ENCODE results near the gene RNF224.
A peak's percentile ranks its signal among the peaks of the same experiment; 100 is the strongest.

The RNF224 gene

DNA sequence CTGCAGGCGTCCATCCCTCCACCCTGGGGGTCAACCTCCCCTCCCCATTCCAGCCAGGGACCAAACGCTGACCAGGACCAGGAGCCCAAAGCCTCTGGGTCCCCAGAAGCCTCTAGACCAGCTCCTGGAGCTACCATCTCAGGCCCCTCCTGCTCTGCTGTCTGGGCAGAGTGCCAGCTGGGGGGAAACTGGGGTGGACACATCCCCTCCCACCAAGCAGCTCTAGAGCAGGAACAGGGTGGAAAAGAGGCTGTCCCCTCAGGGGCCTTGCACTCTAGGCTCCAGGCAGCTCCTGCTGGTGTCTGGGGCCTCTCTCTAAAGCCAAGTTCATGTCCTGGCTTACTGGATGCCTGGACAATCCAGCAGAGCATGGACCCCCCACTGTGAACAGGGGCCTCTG, 34.4 kb upstream of the RNF224 start:
- no peak for DNase-seq

DNA sequence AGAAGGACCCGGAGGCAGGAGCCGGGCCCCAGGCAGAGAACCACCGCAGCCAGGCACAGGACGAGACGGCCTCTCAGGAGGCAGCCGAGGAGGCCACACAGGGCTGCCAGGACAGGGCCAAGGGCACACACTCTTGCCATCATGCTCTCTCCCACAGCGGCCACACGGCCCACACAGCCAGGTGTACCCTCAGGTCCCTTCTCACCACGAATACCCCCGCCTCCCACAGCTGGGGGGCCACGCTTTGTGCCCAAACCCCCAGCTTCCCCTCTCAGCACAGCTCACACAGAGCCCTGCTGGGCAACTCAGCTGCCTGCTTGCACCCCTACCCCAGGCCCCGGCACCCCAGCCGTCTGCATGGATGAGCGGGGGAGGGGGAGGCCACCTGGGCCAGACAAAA, 33.5 kb upstream of the RNF224 start:
- DNase-seq, result no peak

- peak; percentile 23 for DNase-seq
Observed at GRCh38 chr9:137194388-137194787, 32.9 kb upstream of the RNF224 start.

DNA sequence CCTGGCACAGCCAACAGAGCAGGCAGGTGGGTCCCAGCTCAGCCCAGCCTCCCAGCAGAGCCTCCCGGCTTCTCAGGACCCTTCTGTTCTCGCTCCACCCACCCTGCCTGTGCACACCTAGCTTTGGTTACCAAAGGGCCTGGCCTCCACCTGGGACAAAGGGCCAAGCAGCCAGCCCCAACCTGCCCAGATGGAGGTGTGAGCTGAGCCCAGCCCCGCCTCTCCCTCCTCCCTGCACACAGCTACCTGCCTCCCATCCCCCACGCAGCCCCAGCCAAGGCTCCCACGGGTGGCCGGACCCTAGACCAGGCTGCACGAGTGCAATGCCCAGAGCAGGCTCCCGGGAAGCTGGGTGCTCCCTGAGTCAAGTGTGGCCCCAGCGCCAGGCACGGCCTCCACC, 32.4 kb upstream of the RNF224 start:
- peak; percentile 89 for DNase-seq

DNA sequence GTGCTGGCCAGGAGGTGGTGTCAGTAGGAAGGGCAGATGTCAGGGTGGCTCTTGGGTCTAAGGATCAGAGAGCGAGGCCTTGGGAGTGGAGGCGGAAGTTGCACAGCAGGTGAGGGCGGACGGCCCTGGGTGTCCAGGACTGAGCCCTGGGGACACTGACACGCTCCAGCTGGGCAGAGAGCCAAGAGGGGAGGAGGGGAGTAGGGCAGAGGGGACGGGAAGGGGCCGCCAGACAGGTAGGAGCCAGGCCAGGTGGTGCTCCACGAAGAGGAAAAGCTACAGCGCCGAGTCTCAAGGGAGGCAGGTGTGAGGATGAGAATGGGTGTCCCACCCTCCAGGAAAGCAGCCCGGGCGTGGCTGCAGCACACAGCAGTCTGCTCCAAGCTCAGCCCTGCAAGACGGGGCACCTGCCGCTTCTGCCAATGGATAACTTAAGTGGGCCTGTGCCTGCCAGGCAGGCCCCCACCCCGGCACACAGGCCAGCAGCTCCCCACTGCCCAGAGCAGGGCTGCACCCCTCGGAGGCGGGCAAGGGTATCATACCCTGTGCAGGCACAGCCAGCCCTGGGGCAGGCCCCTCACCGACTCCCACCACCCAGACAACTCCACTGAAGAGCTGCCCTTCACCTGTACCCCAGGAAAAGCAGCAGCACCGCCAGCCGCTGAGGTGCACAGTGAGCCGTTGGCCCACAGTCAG, 31.6 kb upstream of the RNF224 start:
- DNase-seq, result peak; percentile 90

DNA sequence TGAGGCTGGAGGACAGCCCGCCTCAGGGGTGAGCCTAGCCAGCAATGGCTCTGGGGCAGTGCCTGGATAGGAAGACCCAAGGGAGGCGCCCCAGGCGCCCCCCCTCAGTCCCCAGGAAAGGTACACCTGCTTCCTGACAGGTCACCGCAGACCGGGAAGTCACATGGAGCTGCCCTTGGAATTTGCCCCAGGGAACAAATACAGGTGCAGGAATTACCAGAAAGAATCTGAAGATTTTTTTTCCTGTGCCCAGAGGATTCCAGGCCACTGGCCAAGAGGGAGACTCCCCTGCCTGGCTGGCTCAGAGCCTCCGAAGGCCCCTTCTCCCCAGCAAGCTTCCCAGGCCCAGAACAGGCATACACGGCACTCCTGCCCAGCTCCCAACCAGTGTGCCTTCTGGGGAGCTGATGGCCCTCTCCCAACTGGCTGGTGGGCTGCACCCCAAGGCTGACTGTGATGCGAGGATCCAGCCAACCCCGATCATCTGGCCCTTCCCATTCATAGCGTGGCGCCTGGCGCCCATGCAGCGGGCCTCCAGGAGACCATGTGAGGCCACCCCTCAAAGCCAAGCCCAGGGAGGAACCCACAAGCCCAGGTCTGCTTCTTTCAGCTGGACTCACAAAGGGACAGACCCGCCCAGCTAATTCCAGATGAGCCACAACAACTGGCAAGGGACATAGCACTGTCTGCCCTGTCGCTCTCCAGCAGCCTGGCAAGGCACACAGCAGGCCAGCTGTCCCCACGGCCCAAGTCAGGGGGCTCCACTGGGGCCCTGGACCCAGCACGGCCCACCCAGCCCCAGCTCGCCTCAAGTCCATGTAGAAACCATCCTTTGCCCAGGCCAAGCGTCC, 29.0 kb upstream of the RNF224 start:
- no peak for DNase-seq

DNA sequence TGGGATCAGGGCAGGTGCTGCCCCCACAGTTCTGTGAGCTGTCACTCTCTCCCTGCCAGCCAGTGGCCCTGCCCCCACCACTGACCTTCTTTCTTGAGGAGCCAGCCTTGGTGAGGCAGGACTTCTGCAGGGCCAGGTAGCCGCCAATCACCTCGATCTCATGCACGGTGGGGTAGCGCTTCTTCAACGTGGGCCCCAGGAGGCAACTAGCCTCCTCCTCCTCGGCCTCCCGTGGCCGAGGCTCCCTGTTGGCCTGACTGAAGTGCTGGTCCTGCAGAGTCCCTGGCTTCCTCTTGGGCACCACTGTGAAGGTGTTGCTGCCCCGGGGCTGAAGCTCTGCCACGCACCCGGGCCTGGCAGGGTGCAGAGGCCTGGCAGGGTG, 28.4 kb upstream of the RNF224 start:
- DNase-seq, result no peak

GRCh38 chr9:137199411-137200121, 27.7 kb upstream of the RNF224 start:
- no peak for DNase-seq

- DNase-seq, result peak; percentile 98
Observed at GRCh38 chr9:137200311-137201204, 26.7 kb upstream of the RNF224 start, which contains the start of gene TPRN. Gene TPRN (minus strand): TSS chr9:137200741. CDS start chr9:137200711, 30 bp downstream.

DNA sequence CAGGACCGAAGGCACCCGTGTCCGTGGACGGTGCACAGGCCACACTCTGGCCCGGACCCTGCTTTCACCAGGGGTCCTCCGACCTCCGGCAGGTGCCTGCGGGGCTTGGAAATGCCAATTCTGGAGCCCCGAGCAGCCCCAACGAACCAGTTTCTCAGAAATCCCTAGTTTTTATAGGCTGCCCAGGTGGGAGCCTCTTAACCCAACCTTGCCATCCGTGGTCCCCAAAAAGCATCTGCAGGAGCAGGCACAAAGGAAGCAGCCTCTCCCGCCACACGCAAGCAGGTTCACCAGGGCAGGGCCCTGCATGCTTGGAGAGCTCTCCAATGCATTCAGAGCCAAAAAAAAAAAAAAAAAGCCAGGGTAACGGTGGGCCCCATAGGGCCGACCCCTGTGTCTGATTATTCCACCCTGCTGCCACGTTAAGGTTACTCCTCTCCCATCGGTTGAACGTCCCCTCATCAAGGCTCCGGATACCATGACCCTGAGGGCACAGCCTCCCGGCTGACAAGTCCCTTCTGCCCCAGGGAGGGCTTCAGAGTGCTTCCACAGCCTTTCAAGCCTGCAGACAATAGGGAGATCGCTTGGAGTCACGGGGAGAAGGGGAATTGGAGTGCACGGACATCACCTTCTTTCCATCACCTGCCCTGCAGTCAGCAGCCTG, 26.0 kb upstream of the RNF224 start:
- DNase-seq, result no peak

DNA sequence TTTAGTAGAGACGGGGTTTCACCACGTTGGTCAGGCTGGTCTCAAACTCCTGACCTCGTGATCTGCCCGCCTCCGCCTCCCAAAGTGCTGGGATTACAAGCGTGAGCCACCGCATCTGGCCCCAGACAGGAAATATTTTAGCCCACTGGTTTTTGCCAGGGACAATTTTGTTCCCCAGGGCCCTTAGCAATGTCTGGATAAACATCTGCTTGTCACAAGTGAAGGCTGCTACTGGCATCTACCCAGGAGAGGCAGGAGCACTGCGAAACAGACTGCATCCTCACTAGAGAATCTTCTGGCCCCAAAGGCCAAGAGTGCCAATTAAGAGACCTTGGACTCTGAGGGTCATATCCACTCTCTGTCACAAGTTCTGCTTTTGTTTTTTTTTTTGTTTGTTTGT, 24.3 kb upstream of the RNF224 start:
- DNase-seq, result no peak

- no peak for DNase-seq
Observed at GRCh38 chr9:137204731-137205125, 22.6 kb upstream of the RNF224 start.

DNA sequence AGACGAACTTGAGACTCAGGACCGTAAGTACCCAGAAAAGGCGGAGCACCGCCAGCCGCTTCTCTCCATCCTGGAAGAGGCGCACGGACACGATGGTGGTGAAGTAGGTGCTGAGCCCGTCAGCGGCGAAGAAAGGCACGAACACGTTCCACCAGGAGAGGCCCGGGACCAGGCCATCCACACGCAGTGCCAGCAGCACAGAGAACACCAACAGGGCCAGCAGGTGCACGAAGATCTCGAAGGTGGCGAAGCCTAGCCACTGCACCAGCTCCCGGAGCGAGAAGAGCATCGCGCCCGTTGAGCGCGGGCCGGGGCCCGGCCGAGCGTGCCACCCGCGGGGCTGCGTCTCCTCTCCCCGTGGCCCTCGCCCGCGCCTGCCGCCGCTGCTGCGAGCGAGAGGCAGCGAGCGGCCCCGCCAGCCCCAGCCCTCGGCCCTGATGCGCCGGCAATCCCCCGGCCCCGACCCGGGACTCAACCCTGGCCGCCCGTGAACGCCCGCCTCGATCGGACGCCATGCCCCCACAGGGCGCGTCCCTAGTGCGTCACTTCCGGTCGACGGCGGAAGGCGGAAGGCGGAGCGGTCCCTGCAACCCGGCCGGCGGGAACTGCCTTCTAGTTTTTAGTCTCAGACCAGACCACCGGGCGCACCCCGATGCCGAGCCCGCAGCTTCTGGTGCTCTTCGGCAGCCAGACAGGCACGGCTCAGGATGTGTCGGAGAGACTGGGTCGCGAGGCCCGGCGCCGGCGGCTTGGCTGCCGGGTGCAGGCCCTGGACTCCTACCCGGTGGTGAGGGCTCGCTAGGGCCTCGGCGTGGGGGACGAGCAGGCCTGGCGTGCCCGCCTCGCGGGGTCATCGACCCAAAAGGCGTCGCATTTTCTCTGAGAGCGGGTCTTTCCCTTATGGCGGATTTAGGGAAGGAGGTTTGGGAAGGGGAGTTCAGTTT, 21.9 kb upstream of the RNF224 start, which contains the start of the genes NDOR1 and TMEM203:
NDOR1 (plus strand) TSS at position 575 of the 944 bp plus-strand sequence; CDS start at position 653, 78 bp downstream.
TMEM203 (minus strand) TSS at position 523 of the 944 bp plus-strand sequence; CDS start at position 289, 234 bp downstream.
- DNase-seq, result peak; percentile 73

DNA sequence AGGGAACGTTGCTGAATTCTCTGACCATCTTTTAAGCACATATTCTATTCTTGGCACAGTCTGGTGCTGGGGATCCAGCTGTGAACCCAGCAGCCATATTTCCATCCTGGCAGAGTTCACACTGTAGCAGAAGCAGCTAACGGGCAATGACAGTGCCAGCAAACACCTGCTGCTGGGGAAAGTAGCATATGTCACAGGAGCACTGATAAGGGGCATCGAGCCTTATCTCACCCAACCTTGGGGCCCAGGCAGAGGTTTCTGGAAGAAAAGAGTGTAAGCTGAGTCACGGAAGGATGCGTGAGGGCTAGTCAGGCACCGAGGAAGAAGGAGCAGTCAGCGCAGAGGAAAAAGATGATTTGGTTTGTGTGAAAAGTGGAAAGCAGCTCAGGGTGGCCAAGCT, 20.7 kb upstream of the RNF224 start:
- no peak for DNase-seq

GRCh38 chr9:137211532-137211931, 15.8 kb upstream of the RNF224 start:
- DNase-seq, result no peak

DNA sequence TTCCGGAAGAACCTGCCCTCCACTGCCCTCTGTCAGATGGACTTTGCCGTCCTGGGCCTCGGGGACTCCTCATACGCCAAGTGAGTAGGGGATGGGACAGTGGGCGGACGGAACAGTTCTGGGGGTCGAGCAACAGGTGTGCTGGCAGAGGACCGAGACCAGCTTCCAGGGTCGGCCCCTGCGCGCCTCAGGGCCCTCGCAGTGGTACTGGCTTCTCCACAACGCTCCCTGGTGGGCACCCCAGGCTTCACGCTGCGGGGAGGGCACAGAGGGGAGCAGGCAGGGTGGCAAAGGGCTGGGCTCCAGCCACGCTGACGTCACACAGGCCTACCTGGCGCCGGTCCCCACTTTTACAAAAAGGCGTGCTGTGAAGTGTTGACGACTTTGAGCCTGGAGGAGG, 14.8 kb upstream of the RNF224 start:
- DNase-seq, result no peak

- DNase-seq, result no peak
Observed at GRCh38 chr9:137213160-137214060, 13.9 kb upstream of the RNF224 start.

- DNase-seq, result no peak
Observed at GRCh38 chr9:137214620-137215019, 12.7 kb upstream of the RNF224 start.

DNA sequence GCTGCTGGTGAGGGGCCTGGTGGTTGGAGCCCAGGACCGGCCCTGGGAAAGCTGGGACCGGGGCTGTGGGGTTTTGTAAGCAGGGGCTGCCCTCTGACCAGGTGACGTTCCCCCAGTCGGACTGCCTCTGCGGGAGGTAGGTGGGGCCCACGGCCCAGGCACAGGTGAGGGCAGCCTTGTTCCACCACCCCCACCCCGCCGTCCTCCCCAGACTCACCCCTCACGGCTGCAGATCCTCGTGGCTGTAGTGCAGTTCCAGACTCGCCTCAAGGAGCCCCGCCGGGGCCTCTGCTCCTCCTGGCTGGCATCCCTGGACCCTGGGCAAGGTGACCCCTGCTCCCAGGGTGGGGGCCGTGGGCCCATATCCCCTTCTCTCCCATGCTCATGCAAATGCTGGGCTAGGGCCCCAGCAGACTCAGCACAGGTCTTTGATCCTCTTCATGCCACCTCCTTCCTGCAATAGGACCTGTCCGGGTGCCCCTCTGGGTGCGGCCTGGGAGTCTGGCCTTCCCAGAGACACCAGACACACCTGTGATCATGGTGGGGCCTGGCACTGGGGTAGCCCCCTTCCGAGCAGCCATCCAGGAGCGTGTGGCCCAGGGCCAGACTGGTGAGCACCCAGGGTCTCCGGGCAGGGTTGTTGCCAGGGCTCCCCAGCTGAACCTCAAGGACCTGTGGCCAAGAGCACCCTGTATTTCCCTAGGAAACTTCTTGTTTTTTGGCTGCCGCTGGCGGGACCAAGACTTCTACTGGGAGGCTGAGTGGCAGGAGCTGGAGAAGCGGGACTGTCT, 11.9 kb upstream of the RNF224 start:
- no peak for DNase-seq
